IgD-negative memory B cell (primary cell): ENCODE data around the gene CLMN. TPM values are rescaled to one million over a fixed set of nuclear protein-coding genes. Genes with fewer than 3 reads are reported as not detected.

Source experiments
- H3K27ac Mint-ChIP-seq, 3 donors: one replicate each; pipeline ENCODE4 v1.8.0; 2020 to 2022; ENCODE audit warnings: mild to moderate bottlenecking in 3 of 3, mixed read lengths in 3 of 3, moderate library complexity in 1 of 3
- H3K27me3 Mint-ChIP-seq: one replicate; pipeline ENCODE4 v1.8.0; 2021; ENCODE audit warnings: mixed read lengths
- H3K36me3 Mint-ChIP-seq: one replicate; pipeline ENCODE4 v1.8.0; 2020; ENCODE audit warnings: mild to moderate bottlenecking, mixed read lengths
- H3K4me1 Mint-ChIP-seq, 3 donors: one replicate each; pipeline ENCODE4 v1.8.0; 2020 to 2022; ENCODE audit warnings: mixed read lengths in 3 of 3, mild to moderate bottlenecking in 1 of 3
- H3K4me3 Mint-ChIP-seq, 4 donors: one replicate each; pipeline ENCODE4 v1.8.0; 2020 to 2022; ENCODE audit warnings: mild to moderate bottlenecking in 4 of 4, mixed read lengths in 4 of 4, moderate library complexity in 3 of 4
- H3K9me3 Mint-ChIP-seq, 3 donors: one replicate each; pipeline ENCODE4 v1.8.0; 2020 to 2021; ENCODE audit warnings: mixed read lengths in 3 of 3, mild to moderate bottlenecking in 1 of 3
- polyA plus RNA-seq: library from polyadenylated mRNA; unstranded; fragments of 300-500 nt; fragmentation: Illumina TruSeq; gene quantifications from one replicate; pipeline ENCODE4 v1.2.3, GENCODE V29; 2021

CLMN gene
- polyA plus RNA-seq, 1 donor from 2014 or later = 8.2 TPM

DNA sequence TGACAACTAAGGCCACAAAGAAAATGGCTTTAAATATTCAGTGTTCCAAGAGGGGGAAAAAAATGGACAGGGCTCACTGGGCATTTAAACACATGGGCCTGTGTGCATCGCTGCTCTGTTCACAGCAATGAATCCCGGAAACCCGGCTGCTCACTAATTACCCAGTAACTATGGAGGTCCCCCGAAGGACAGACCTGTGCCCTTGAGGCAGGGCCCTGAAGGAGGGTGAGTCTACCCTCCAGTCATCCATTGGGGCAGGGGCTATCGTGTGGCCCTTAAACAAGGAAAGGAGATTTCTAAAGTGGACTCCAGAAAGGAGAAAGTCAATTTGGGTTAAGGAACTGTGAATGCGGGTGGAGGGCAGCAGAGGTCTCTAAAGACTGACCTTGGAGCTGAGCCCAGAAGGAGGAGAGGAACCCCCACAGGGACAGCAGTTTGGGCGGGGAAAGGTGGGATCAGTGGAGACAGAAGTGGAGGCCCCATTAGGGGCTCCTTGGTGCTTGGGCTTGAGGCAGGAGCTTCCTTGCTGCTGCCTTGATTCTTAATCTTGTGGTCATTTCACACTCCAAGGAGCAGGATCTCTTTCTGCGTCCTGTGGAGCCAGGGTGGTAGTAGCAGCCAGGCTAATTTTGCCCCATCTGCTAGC is 1.4 kb upstream of the CLMN start:
- Mint-ChIP-seq H3K36me3 (peaks cover 1% of the 10 kb centered on the region), H3K27me3 (no peaks in the 10 kb centered on the region), H3K9me3 (no peaks in the 10 kb centered on the region), H3K4me1 (peaks cover 19 to 27% (median 20%) of the 10 kb centered on the region in 3 donors), H3K4me3 (peak overlapping the region; percentile 44 to 80 (median 66)), H3K27ac (peak overlapping the region; percentile 2 to 90 (median 14))

DNA sequence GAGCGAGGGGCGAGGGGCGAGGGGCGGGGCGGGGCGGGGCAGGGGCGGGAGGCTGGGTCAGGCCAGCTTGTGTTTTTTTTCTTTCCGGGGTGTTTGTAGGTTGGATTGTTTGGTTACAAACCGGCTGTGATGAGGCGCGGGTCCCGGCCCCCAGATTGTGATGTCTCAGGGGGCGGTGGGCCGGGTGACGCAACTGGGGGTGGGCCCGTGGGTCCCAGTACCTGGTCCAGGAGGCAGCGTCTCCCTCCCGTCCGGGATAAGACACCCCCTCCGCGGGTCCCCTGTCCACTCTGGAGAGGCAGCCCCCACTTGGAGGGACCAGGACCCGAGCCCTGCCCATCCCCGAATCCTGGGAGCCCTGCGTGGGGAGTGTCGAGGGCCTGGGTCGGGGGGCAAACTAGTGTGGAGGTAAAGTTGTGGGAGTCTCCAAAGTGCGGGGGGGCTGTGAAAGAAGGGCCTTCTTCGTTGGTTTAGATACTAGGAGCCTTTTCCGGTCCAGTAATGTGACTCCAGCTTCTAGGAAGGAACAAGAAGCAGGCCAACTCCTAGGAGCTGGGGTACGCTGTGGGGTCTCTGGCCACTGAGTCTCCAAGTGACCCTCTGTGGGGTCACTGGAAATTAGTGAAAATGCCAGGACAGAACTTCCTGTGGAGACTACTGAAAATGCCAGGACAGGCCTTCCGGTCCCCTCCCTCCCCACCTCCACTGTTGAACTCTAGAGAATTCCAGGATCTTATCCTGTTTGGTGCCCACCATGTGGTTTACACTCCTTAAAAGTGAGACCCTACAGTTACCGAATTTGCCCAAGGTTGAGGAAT is 579 bp upstream of the CLMN start:
- Mint-ChIP-seq H3K27ac (peak overlapping the region; percentile 2 to 90 (median 14)), H3K4me1 (peaks cover 19 to 28% (median 20%) of the 10 kb centered on the region in 3 donors), H3K36me3 (peaks cover 1% of the 10 kb centered on the region), H3K4me3 (peak overlapping the region; percentile 77 to 86 (median 79)), H3K9me3 (no peaks in the 10 kb centered on the region), H3K27me3 (no peaks in the 10 kb centered on the region)

DNA sequence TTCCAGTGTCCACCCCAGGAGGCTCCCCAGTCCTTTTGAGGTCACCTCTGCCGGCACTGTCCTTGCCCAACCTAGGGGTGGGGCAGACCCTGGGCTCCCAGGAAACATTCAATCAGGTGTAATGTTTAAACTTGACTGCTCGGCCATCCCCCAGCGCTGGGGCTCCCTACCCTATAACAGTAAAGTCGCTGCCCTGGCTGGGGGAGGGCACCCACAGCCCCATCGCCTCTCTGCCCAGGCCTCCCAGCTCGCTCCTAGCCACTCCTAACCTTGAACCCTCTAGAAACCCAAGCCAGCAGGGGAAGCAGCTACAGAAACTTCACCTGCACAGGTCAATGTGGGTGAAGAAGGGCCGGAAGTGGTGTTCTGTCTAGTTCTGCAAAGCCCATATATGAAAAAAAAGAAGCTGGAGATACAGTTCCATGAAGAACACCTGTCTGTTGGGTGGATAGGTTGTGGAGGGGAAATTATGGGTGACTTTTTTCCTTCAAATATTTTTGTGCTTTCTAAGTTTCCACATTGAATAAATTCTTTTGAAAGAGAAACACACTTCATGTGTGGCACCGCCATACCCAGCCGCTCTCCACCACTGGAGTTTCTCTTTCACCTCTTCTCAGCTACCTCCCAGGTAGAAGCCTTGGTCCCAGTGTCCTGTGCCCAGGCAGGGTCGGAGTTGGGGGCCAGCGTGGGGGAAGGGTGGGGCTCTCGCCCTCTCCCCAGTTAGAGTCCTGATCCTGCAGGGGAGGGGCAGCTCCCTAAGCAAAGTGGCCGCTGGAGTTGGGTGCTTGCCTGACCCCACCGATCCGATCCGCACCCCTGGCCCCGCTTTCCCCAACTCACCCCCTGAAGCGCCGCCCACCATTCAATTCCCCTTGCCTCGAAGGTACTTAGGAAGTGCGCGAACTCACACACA is 1.1 kb downstream of the CLMN start:
- Mint-ChIP-seq H3K36me3 (peaks cover 1% of the 10 kb centered on the region), H3K27me3 (no peaks in the 10 kb centered on the region), H3K4me3 (peak overlapping the region; percentile 85 to 96 (median 92)), H3K27ac (peak overlapping the region; percentile 72 to 86 (median 78)), H3K9me3 (no peaks in the 10 kb centered on the region), H3K4me1 (peaks cover 24 to 34% (median 31%) of the 10 kb centered on the region in 3 donors)

DNA sequence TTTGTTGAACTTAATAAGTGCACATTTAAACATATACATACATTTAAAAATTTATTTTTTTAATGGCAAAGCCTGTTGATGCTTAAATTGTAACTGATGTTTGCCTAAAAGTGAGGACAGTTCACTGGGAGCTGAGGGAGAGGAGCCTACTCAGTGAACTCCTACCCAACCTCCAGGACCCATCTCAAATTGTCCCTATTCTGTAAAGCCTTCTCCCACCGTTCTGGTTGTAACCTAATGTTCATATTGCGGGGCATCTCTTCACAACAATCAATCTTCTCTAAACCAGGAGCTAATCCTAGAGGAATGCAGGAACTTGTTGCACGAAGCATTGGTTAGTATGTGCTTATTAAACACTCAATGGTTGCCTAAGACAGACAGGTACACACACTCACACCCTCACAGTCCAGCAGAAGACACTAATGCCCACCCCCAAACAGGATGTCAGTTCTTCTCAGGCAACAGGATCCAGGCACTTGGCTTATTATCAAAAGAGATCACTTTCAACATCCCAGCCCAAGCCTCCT is 1.8 kb downstream of the CLMN start:
- H3K4me3 Mint-ChIP-seq = peak overlapping the region; percentile 67 to 94 (median 88)
- peaks cover 1% of the 10 kb centered on the region for H3K36me3 Mint-ChIP-seq
- H3K27ac Mint-ChIP-seq = peak overlapping the region in 1 of 3 donors; percentile 78
- H3K4me1 Mint-ChIP-seq = peaks cover 30 to 38% (median 37%) of the 10 kb centered on the region in 3 donors
- no peaks in the 10 kb centered on the region for H3K9me3 Mint-ChIP-seq
- no peaks in the 10 kb centered on the region for H3K27me3 Mint-ChIP-seq

DNA sequence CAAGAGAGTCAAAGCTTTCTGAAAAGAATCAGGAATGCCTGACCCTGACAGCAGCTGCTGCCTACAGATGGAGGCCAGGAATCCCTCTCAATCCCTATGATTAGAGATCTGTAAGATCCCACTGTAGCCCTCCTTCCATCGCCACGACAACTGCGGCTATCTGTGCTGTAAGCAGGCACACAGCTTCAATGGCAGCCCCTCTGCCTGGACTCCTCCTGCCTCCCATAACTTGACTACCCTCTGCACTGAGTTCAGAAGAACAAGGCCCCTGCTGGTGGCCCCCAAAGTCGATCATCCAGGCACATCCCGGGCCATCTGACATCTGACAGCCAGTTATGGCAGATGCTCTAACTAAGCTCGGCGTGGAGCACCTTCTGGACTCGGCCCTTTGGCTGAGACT is 2.9 kb downstream of the CLMN start:
- Mint-ChIP-seq H3K9me3 (no peaks in the 10 kb centered on the region), H3K4me1 (peaks cover 33 to 41% (median 38%) of the 10 kb centered on the region in 3 donors), H3K27me3 (no peaks in the 10 kb centered on the region), H3K4me3 (peak overlapping the region in 2 of 4 donors; percentile 9 to 41), H3K36me3 (peaks cover 1% of the 10 kb centered on the region), H3K27ac (no peak overlapping the region)

DNA sequence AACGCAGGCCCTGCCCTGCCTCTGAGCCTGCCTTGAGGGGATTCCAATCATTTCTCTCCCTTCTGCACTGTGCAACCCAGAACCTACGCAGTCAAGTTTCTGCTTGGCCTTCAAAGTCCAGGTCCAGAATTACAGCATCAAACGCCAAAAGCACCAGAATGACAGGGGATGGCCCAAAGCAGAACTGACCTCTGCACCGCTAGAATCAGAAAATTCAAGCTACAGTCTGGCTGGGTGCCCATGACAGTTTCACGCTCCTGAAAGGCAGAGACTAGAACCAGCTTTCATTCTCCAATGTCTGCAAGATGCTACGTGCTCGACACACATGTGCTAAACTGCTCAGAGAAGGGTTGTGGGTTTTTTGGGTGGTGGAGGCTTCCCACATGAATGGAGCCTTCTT is 4.1 kb downstream of the CLMN start:
- H3K27ac Mint-ChIP-seq = no peak overlapping the region
- H3K4me3 Mint-ChIP-seq = no peak overlapping the region
- peaks cover 33 to 41% (median 39%) of the 10 kb centered on the region in 3 donors for H3K4me1 Mint-ChIP-seq
- H3K27me3 Mint-ChIP-seq = no peaks in the 10 kb centered on the region
- H3K9me3 Mint-ChIP-seq = no peaks in the 10 kb centered on the region
- H3K36me3 Mint-ChIP-seq = peaks cover 1% of the 10 kb centered on the region

DNA sequence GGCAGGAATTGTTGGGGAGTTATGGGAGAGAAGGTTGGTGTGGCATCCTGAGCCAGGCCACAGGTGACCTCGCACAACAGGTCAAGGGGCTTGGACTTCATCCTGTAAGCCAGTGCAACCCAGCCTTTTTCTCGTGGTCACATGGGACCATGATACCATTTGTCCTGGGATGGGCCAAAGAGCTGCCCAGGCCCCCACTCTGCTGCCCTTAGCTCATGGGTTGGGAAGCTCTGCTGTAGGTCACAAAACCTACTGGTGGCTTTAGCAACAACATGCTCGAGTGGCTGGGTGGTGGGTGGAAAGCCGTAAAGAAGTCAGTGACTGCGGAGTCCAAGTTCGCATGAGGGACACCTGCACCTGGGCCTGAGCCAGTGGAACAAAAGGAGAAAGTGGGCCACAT is 4.6 kb downstream of the CLMN start:
- Mint-ChIP-seq H3K27me3 (no peaks in the 10 kb centered on the region), H3K36me3 (peaks cover 3% of the 10 kb centered on the region), H3K27ac (no peak overlapping the region), H3K4me3 (no peak overlapping the region), H3K9me3 (no peaks in the 10 kb centered on the region), H3K4me1 (peaks cover 33 to 41% (median 39%) of the 10 kb centered on the region in 3 donors)

DNA sequence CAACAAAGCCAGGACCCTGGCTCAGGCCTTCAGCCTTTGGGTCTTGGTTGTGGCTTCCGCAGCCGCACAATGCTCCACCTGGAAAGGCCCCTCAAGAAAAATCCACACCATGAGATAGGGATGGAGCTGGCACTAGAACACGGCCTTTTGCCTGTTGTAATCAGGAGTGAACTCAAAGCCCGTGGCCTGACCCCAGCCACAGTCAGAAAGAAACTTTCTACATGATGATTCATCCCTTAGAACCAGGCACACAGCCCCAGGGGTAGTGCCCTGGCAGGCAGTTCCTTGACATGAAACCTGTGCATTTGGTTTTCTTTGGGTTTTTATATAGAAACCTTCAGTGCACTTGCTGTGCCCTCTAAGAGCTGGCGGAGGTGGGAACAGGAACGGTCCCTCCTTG is 5.1 kb downstream of the CLMN start:
- Mint-ChIP-seq H3K36me3 (peaks cover 3% of the 10 kb centered on the region), H3K27me3 (no peaks in the 10 kb centered on the region), H3K9me3 (no peaks in the 10 kb centered on the region), H3K4me1 (peaks cover 33 to 41% (median 39%) of the 10 kb centered on the region in 3 donors), H3K27ac (peak overlapping the region in 1 of 3 donors; percentile 59), H3K4me3 (peak overlapping the region in 1 of 4 donors; percentile 20)

DNA sequence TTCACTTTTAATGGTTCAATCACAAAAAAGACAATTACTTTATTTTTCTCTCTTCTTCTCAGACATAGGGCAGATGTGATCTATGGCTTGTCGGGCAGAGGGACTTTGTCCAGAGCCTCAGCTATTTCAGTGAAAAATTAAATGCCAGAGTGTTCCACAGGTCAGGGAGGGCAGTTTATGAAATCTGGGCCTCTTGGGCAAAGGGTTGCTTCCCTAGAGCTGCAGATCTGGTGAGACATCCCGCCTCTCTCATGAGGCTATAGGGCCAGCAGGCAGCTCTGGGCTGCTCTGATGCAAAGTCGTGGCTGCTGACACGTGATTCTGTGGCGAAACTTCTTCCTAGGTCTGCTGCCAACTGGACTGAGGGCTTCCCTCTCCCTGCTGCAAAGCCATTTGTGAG is 6.0 kb downstream of the CLMN start:
- Mint-ChIP-seq H3K4me1 (peaks cover 32 to 39% (median 39%) of the 10 kb centered on the region in 3 donors), H3K9me3 (peaks cover 0 to 1% (median 0%) of the 10 kb centered on the region in 3 donors), H3K27ac (peak overlapping the region in 1 of 3 donors; percentile 22), H3K36me3 (peaks cover 3% of the 10 kb centered on the region), H3K4me3 (peak overlapping the region in 1 of 4 donors; percentile 3), H3K27me3 (no peaks in the 10 kb centered on the region)

DNA sequence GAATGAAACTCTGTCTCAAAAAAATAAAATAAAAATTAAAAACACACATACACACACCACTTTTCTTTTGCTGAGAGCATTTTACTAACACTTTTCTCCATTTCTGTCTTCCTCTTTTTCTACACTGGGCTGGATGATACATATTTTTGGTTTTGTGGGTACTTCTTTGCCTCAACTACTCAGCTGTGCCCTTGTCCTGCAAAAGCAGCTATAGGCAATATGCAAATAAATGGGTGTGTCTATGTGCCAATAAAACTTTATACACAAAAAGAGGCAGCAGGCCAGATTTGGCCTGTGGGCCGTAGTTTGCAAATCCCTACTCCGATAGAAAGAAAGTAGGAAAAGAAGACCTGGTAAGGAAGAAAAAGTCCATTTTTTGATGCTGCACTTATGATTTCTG is 6.5 kb downstream of the CLMN start:
- Mint-ChIP-seq H3K9me3 (peaks cover 0 to 1% (median 0%) of the 10 kb centered on the region in 3 donors), H3K4me1 (peaks cover 26 to 35% (median 33%) of the 10 kb centered on the region in 3 donors), H3K27ac (no peak overlapping the region), H3K36me3 (peaks cover 3% of the 10 kb centered on the region), H3K27me3 (no peaks in the 10 kb centered on the region), H3K4me3 (no peak overlapping the region)

DNA sequence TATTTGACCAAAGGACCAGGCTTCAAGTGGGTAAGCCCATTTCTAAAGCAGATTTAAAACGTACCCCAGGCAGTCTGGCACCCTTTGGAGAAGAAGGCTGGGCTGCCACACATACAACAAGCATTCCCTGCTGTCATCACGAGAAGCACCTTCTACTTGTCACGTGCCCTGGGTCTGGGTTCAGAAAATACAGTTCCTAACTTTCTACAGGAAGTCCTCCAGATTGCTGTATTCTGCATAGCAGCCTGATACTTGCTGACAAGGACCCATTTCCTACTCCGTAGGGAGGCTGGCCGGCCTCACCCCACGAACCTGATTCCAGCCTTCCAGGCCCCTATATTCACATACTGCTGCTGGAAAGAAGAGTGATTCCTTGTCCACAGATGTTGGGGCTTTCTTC is 7.4 kb downstream of the CLMN start:
- Mint-ChIP-seq H3K27ac (no peak overlapping the region), H3K36me3 (peaks cover 3% of the 10 kb centered on the region), H3K4me3 (no peak overlapping the region), H3K9me3 (peaks cover 0 to 1% (median 0%) of the 10 kb centered on the region in 3 donors), H3K27me3 (no peaks in the 10 kb centered on the region), H3K4me1 (peaks cover 24 to 29% (median 28%) of the 10 kb centered on the region in 3 donors)

DNA sequence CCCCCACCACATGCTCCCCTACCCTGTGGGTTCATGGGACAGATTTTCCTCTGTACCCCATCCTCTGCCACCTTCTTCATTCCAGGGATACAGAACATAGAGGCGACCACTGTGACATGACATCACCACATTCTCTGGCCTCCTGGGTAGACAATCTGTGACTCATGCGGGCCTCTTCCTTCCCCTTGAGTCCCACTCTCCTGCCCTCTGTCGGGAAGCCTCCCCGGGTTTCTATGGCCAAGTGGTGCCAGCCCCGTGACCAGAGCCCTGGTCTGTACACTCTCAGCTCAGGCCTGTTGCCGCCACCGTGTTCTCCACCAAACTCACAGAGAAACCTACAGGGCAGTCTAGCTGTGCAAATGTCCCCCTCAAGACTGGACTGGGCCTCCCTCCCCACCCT is 8.0 kb downstream of the CLMN start:
- no peaks in the 10 kb centered on the region for H3K27me3 Mint-ChIP-seq
- H3K4me3 Mint-ChIP-seq = peak overlapping the region in 1 of 4 donors; percentile 68
- H3K4me1 Mint-ChIP-seq = peaks cover 22 to 25% (median 24%) of the 10 kb centered on the region in 3 donors
- H3K36me3 Mint-ChIP-seq = peaks cover 2% of the 10 kb centered on the region
- H3K9me3 Mint-ChIP-seq = peaks cover 0 to 1% (median 0%) of the 10 kb centered on the region in 3 donors
- H3K27ac Mint-ChIP-seq = no peak overlapping the region

DNA sequence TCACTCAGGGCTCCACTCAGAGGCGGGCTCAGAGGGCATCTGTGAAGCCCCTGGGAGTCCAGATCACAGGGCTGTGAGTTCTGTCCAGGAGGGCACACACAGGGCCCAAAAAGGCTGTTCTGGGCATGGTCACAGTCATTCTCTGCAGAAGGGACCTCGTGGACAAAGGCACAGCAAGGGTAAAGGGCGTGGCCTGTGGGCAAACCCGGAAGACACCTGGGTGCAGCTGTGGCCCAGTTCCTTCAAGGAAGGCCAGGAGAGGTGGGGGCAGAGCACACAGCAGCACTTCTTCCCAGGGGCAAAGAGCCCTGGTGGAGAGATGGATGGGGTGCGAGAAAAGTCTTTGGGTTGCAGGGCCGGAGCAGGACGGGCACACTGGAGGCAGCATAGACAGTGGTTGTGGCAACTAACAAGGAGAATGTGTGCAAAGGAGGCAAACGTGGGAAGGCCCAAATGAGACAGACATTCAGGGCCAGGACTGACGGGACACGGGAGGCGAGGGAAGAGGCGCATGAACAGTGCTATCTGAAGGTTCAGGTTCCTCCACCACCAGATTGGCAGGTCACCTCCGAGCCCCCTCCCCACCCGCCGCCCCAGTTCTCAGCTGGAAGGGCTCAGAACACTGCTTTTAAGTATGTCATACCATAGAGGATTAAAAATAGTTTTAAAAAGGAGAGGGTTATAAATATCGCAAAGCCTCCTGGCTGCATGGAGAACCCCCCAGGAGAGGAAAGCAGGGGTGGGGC is 8.9 kb downstream of the CLMN start:
- Mint-ChIP-seq H3K27ac (no peak overlapping the region), H3K4me3 (no peak overlapping the region), H3K36me3 (peaks cover 2% of the 10 kb centered on the region), H3K4me1 (peaks cover 17 to 29% (median 18%) of the 10 kb centered on the region in 3 donors), H3K9me3 (peaks cover 0 to 1% (median 0%) of the 10 kb centered on the region in 3 donors), H3K27me3 (no peaks in the 10 kb centered on the region)
